Neural cell (in vitro differentiated cells): ENCODE results near the gene COL4A1. TPM values are rescaled to one million over a fixed set of nuclear protein-coding genes. Genes with fewer than 3 reads are reported as not detected.

Source experiments
- H2AFZ ChIP-seq: fragments of 200-600, 300-800 bp; sonication (generic), shearing (Covaris generic); 2 replicates; pipeline ENCODE4 v1.6.0; 2014; ENCODE audit warnings: low read depth, mild to moderate bottlenecking, antibody characterized with exemption, low read length, moderate library complexity
- H3F3A ChIP-seq: fragments of 200-600 bp; shearing (Covaris generic); 2 replicates; pipeline ENCODE4 v1.6.1; 2016; ENCODE audit warnings: mild to moderate bottlenecking, moderate library complexity, mixed read lengths, antibody characterized with exemption, low read length; ENCODE audit not compliant: insufficient read depth, poor library complexity, severe bottlenecking
- H3K27ac ChIP-seq: fragments of 200-600, 300-800 bp; sonication (generic), shearing (Covaris generic); 2 replicates; pipeline ENCODE4 v1.5.1; 2014; ENCODE audit warnings: mild to moderate bottlenecking, low read length, moderate library complexity
- H3K27me3 ChIP-seq: fragments of 300-800, 200-600 bp; sonication (generic), shearing (Covaris generic); 2 replicates; pipeline ENCODE4 v1.6.0; 2014; ENCODE audit warnings: mild to moderate bottlenecking, low read depth, low read length, moderate library complexity; ENCODE audit not compliant: insufficient read depth
- H3K36me3 ChIP-seq: fragments of 300-800, 200-600 bp; sonication (generic), shearing (Covaris generic); 2 replicates; pipeline ENCODE4 v1.5.1; 2014; ENCODE audit warnings: mild to moderate bottlenecking, antibody characterized with exemption, low read length, moderate library complexity; ENCODE audit not compliant: insufficient read depth
- H3K4me2 ChIP-seq: fragments of 300-800, 200-600 bp; sonication (generic), shearing (Covaris generic); 2 replicates; pipeline ENCODE4 v1.6.0; 2014; ENCODE audit warnings: mild to moderate bottlenecking, low read length
- H3K4me3 ChIP-seq: fragments of 300-800, 200-600 bp; sonication (generic), shearing (Covaris generic); 2 replicates; pipeline ENCODE4 v1.5.1; 2014; ENCODE audit warnings: mild to moderate bottlenecking, low read length, moderate library complexity
- H3K79me2 ChIP-seq: fragments of 200-600 bp; shearing (Covaris generic); replicated peaks from 2 replicates; pipeline ENCODE4 v1.6.0; 2014; ENCODE audit warnings: mild to moderate bottlenecking, low read length, moderate library complexity; ENCODE audit not compliant: insufficient read depth
- H3K9ac ChIP-seq: fragments of 300-800, 200-600 bp; sonication (generic), shearing (Covaris generic); 2 replicates; pipeline ENCODE4 v1.6.1; 2016; ENCODE audit warnings: mild to moderate bottlenecking, low read length, mixed read lengths
- H3K9me2 ChIP-seq: fragments of 200-600 bp; shearing (Covaris generic); 2 replicates; pipeline ENCODE4 v1.6.1; 2016; ENCODE audit warnings: mild to moderate bottlenecking, low read length, mixed read lengths; ENCODE audit not compliant: insufficient read depth
- H3K9me3 ChIP-seq: fragments of 200-600, 300-800 bp; sonication (generic), shearing (Covaris generic); 2 replicates; pipeline ENCODE4 v1.6.1; 2016; ENCODE audit warnings: mild to moderate bottlenecking, mixed run types, low read length, moderate library complexity, mixed read lengths
- H4K20me1 ChIP-seq: fragments of 200-600 bp; shearing (Covaris generic); 2 replicates; pipeline ENCODE4 v1.6.1; 2016; ENCODE audit warnings: mild to moderate bottlenecking, mixed run types; ENCODE audit not compliant: insufficient read depth
- CTCF ChIP-seq: fragments of 450-650 bp; IDR thresholded peaks from 2 replicates; pipeline ENCODE4 v1.5.1; 2014; ENCODE audit warnings: antibody characterized with exemption, mild to moderate bottlenecking, moderate library complexity; ENCODE audit not compliant: poor library complexity, severe bottlenecking
- EP300 ChIP-seq: fragments of 450-650 bp; conservative IDR thresholded peaks from 2 replicates; pipeline ENCODE4 v1.6.1; 2014; ENCODE audit warnings: antibody characterized with exemption, mild to moderate bottlenecking, moderate library complexity; ENCODE audit not compliant: poor library complexity, severe bottlenecking
- EZH2 ChIP-seq: fragments of 200-600, 300-800 bp; shearing (Covaris generic), sonication (generic); IDR thresholded peaks from 2 replicates; pipeline ENCODE4 v1.6.1; 2014; ENCODE audit warnings: antibody characterized with exemption, low read length, borderline replicate concordance, mild to moderate bottlenecking; ENCODE audit not compliant: insufficient read depth, poor library complexity, severe bottlenecking
- MXI1 ChIP-seq: fragments of 450-650 bp; conservative IDR thresholded peaks from 2 replicates; pipeline ENCODE4 v1.6.1; 2014; ENCODE audit warnings: antibody characterized with exemption, mild to moderate bottlenecking; ENCODE audit not compliant: poor library complexity, severe bottlenecking
- POLR2AphosphoS5 ChIP-seq: IDR thresholded peaks from 2 replicates; pipeline ENCODE4 v1.6.1; 2012
- RAD21 ChIP-seq: fragments of 450-650 bp; conservative IDR thresholded peaks from 2 replicates; pipeline ENCODE4 v1.6.1; 2014; ENCODE audit warnings: antibody characterized with exemption, mild to moderate bottlenecking, moderate library complexity
- SMC3 ChIP-seq: fragments of 450-650 bp; conservative IDR thresholded peaks from 2 replicates; pipeline ENCODE4 v1.6.1; 2014; ENCODE audit warnings: antibody characterized with exemption, mild to moderate bottlenecking, moderate library complexity; ENCODE audit not compliant: poor library complexity
- TAF1 ChIP-seq: IDR thresholded peaks from 2 replicates; pipeline ENCODE4 v1.6.1; 2012; ENCODE audit warnings: low read depth
- polyA plus RNA-seq: library from polyadenylated mRNA; depleted of rRNA; stranded (reverse); fragments of >200 nt; gene quantifications from 2 replicates; pipeline ENCODE4 v1.2.3, GENCODE V29; 2014
- TF ChIP-seq, protein P1 (sequence below): IDR thresholded peaks from 2 replicates; pipeline ENCODE4 v1.6.1; 2012; ENCODE audit warnings: borderline replicate concordance

COL4A1 gene
- polyA plus RNA-seq, 1 donor from 2014 or later: 13.1 TPM

DNA sequence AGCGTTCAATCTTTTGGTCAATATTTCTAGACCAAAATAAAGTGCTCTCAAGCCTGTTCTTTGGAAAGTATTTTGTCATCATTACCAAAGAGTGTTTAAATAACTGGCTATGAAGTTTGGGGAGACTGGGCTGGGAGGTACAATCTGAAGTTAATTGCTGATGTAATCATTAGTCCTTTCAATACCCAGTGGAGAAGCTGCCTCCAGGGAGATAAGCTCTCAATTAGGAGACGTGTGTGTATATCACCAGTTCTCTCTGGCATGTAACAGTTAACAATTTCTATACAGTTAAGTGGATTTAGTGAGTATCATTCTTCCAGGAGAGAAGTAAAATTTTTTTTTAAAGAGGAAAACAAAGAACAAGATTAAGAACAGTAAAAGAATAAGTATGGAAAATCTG is 1.4 kb downstream of the COL4A1 start:
- no peaks in the 10 kb centered on the region for H3K9me2 ChIP-seq
- no peak overlapping the region for H2AFZ ChIP-seq
- H3K9me3 ChIP-seq: no peaks in the 10 kb centered on the region
- no peaks in the 10 kb centered on the region for H3K79me2 ChIP-seq
- no peak for TF ChIP-seq MXI1
- H4K20me1 ChIP-seq: no peaks in the 10 kb centered on the region
- H3K9ac ChIP-seq: no peak overlapping the region
- H3F3A ChIP-seq: no peaks in the 10 kb centered on the region
- H3K36me3 ChIP-seq: no peaks in the 10 kb centered on the region
- H3K27me3 ChIP-seq: peaks cover 10% of the 10 kb centered on the region
- H3K27ac ChIP-seq: no peak overlapping the region
- H3K4me2 ChIP-seq: peak overlapping the region; percentile 55
- peak overlapping the region; percentile 91 for H3K4me3 ChIP-seq

DNA sequence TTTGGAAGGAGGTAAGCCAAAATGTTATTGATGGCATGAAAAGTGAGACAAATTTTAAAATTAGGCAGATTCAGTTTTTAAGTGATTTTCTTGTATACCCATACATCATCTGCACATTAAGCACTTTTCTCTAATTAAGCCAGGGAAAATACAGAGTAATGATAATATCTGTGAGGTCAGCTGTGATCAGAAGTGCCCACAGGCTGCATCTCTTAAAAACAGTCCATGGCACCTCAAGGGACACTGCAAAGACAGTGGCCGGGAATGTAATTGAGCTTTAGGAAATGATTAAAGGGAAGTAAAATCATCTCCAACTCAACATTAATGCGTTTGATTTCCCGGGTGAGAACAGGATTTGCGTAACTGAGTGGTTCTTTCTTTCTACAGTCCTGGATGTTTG is 2.0 kb downstream of the COL4A1 start:
- H3K9me2 ChIP-seq: no peaks in the 10 kb centered on the region
- peaks cover 10% of the 10 kb centered on the region for H3K27me3 ChIP-seq
- H3K36me3 ChIP-seq: no peaks in the 10 kb centered on the region
- H3F3A ChIP-seq: no peaks in the 10 kb centered on the region
- H4K20me1 ChIP-seq: no peaks in the 10 kb centered on the region
- H3K4me2 ChIP-seq: no peak overlapping the region
- TF ChIP-seq, protein P1, sequence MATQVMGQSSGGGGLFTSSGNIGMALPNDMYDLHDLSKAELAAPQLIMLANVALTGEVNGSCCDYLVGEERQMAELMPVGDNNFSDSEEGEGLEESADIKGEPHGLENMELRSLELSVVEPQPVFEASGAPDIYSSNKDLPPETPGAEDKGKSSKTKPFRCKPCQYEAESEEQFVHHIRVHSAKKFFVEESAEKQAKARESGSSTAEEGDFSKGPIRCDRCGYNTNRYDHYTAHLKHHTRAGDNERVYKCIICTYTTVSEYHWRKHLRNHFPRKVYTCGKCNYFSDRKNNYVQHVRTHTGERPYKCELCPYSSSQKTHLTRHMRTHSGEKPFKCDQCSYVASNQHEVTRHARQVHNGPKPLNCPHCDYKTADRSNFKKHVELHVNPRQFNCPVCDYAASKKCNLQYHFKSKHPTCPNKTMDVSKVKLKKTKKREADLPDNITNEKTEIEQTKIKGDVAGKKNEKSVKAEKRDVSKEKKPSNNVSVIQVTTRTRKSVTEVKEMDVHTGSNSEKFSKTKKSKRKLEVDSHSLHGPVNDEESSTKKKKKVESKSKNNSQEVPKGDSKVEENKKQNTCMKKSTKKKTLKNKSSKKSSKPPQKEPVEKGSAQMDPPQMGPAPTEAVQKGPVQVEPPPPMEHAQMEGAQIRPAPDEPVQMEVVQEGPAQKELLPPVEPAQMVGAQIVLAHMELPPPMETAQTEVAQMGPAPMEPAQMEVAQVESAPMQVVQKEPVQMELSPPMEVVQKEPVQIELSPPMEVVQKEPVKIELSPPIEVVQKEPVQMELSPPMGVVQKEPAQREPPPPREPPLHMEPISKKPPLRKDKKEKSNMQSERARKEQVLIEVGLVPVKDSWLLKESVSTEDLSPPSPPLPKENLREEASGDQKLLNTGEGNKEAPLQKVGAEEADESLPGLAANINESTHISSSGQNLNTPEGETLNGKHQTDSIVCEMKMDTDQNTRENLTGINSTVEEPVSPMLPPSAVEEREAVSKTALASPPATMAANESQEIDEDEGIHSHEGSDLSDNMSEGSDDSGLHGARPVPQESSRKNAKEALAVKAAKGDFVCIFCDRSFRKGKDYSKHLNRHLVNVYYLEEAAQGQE: no peak
- TF ChIP-seq MXI1 (no peak), CTCF (no peak), EP300 (no peak), POLR2AphosphoS5 (no peak), RAD21 (no peak)
- H2AFZ ChIP-seq: no peak overlapping the region
- H3K4me3 ChIP-seq: peak overlapping the region; percentile 91
- H3K9ac ChIP-seq: no peak overlapping the region
- H3K9me3 ChIP-seq: no peaks in the 10 kb centered on the region
- no peaks in the 10 kb centered on the region for H3K79me2 ChIP-seq
- H3K27ac ChIP-seq: no peak overlapping the region

GRCh38 chr13:110304256-110304655 is 2.7 kb downstream of the COL4A1 start:
- no peaks in the 10 kb centered on the region for H3K9me2 ChIP-seq
- H3K9ac ChIP-seq: no peak overlapping the region
- no peak for TF ChIP-seq SMC3
- no peak for TF ChIP-seq RAD21
- TF ChIP-seq EP300: no peak
- TF ChIP-seq EZH2: no peak
- no peak for TF ChIP-seq MXI1
- TF ChIP-seq, protein P1: no peak
- no peak for TF ChIP-seq CTCF
- no peak for TF ChIP-seq TAF1
- no peak for TF ChIP-seq POLR2AphosphoS5
- H3K4me2 ChIP-seq: no peak overlapping the region
- no peaks in the 10 kb centered on the region for H3F3A ChIP-seq
- peaks cover 8% of the 10 kb centered on the region for H3K27me3 ChIP-seq
- no peak overlapping the region for H2AFZ ChIP-seq
- H4K20me1 ChIP-seq: no peaks in the 10 kb centered on the region
- H3K9me3 ChIP-seq: no peaks in the 10 kb centered on the region
- H3K27ac ChIP-seq: no peak overlapping the region
- no peak overlapping the region for H3K4me3 ChIP-seq
- no peaks in the 10 kb centered on the region for H3K36me3 ChIP-seq
- no peaks in the 10 kb centered on the region for H3K79me2 ChIP-seq
